ENCODE results near the gene DGUOK. TPM values are rescaled to one million over a fixed set of nuclear protein-coding genes. Genes with fewer than 3 reads are reported as not detected.
A peak's percentile ranks its signal among the peaks of the same experiment; 100 is the strongest.
"Not testable (repeated sequence)": the region's sequence is repeated elsewhere in the genome, so short reads cannot be mapped to it uniquely, and the experiment has no call there.

The DGUOK gene
- total RNA-seq (2022) (69.6 and 70.7 TPM in 2 replicates), Bru-seq, nascent RNA (percentile 93 among the genes with signal in this experiment), BruChase-seq, experiment 1, labeled RNA remaining after a 2-hour chase (percentile 82 among the genes with signal in this experiment), BruChase-seq, experiment 2, labeled RNA remaining after a 6-hour chase (percentile 85 among the genes with signal in this experiment)
- long read RNA-seq, transcript DGUOK-202 (5 exons, 880 nt) = minor isoform, 22 of 225 reads
- long read RNA-seq, transcript DGUOK-208 (6 exons, 1,029 nt) = major isoform, 48 of 225 reads
- long read RNA-seq, transcript DGUOK-203 (4 exons, 703 nt) = minor isoform, 44 of 225 reads
- long read RNA-seq, transcript DGUOK-201 (7 exons, 1,144 nt) = major isoform, 48 of 225 reads
- long read RNA-seq, partial matches to known transcripts = 3 of 225 reads
- long read RNA-seq, other reads (novel, unspliced or antisense) = 60 of 225 reads

DNA sequence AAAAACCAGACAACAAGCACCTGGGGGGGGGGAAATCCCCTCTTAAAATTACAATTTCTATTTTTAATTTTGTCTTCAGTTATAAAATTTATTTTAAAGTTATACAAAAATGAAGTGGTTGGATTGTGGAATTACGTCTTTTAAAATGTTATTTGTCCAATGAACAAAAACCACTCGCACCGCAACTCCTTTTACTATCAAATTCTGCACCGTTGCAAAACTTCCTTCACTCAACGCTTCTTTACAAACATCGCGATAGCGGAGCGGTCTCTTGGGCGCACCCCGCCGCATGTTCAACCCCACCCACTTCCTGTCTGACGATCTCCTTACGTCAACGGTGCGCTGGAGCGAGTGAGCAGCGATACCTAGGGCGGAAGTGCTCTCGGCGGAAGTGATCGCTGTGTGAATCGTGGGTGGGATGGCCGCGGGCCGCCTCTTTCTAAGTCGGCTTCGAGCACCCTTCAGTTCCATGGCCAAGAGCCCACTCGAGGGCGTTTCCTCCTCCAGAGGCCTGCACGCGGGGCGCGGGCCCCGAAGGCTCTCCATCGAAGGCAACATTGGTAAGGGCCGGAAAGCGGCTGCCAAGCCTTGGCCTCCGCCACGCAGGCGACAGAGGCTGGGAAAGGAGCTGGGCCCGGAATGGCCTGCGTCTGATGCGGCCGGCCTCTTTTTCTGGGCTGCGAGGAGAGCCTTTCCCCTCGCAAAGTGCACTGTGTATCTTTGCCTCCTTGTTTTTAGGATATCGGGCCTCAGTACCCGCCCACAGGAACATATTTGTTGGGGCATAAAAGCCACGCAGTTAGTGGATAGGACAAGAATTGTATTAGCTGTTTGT is at the start of gene DGUOK:
TSS of gene DGUOK (plus strand) at position 388 of the 835 bp plus-strand sequence. CDS start at position 419, 31 bp downstream.
- H3K4me1 ChIP-seq = no peaks in the 10 kb centered on the region; the same call in 1 of the 2 replicates
- ChIA-PET CTCF (interaction anchor here (1.2 kb wide), 2 partner anchors 103 to 194 kb away, joined by 3 to 5 read pairs; no protein-coding TSS in a partner anchor), POLR2A (interaction anchor here (0.5 to 1.0 kb wide), 5 partner anchors 84 to 289 kb away, joined by 3 to 7 read pairs (median 5); partner anchors contain the start of genes STAMBP and TPRKB)
- Mint-ChIP-seq H3K4me3 (ENCODE audit: unreplicated experiment) (peak within 1 kb of the TSS; percentile 89), H3K4me1 (ENCODE audit: low read depth, unreplicated experiment) (peaks cover 21% of the 10 kb centered on the region), H3K27me3 (ENCODE audit: insufficient read depth, unreplicated experiment) (no peaks in the 10 kb centered on the region), H3K9me3 (ENCODE audit: unreplicated experiment) (no peaks in the 10 kb centered on the region), H3K27ac (ENCODE audit: unreplicated experiment) (peak within 1 kb of the TSS; percentile 93), H3K36me3 (ENCODE audit: insufficient read depth, unreplicated experiment) (peaks cover 9% of the 10 kb centered on the region)
- no peaks in the 10 kb centered on the region for H3K9me3 ChIP-seq
- peak within 1 kb of the TSS; percentile 84 for H3K4me3 ChIP-seq (ENCODE audit: low read depth, low read length)
- H3K27me3 ChIP-seq (replicated peaks; ENCODE audit: control insufficient read depth, insufficient read depth, low read length) = no peaks in the 10 kb centered on the region
- H3K36me3 ChIP-seq (ENCODE audit: control insufficient read depth, insufficient read depth, low read length) = no peaks in the 10 kb centered on the region
- TF ChIP-seq, protein P1, sequence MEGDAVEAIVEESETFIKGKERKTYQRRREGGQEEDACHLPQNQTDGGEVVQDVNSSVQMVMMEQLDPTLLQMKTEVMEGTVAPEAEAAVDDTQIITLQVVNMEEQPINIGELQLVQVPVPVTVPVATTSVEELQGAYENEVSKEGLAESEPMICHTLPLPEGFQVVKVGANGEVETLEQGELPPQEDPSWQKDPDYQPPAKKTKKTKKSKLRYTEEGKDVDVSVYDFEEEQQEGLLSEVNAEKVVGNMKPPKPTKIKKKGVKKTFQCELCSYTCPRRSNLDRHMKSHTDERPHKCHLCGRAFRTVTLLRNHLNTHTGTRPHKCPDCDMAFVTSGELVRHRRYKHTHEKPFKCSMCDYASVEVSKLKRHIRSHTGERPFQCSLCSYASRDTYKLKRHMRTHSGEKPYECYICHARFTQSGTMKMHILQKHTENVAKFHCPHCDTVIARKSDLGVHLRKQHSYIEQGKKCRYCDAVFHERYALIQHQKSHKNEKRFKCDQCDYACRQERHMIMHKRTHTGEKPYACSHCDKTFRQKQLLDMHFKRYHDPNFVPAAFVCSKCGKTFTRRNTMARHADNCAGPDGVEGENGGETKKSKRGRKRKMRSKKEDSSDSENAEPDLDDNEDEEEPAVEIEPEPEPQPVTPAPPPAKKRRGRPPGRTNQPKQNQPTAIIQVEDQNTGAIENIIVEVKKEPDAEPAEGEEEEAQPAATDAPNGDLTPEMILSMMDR (IDR thresholded peaks at IDR 0.05; ENCODE audit: insufficient read depth in 1 of 2, low read depth in 1 of 2, low read length in 1 of 2, severe bottlenecking in 1 of 2, unreplicated experiment in 1 of 2) = no peak
- intact Hi-C loops (cut with micrococcal nuclease; ENCODE audit: unreplicated experiment) = loop anchor here (1.0 to 10.0 kb wide), 2 partner anchors 57 to 198 kb away; no protein-coding TSS in a partner anchor
- BruUV-seq (replicated peaks) = no TSS peak
- DNase-seq = peak; percentile 97 to 98

DNA sequence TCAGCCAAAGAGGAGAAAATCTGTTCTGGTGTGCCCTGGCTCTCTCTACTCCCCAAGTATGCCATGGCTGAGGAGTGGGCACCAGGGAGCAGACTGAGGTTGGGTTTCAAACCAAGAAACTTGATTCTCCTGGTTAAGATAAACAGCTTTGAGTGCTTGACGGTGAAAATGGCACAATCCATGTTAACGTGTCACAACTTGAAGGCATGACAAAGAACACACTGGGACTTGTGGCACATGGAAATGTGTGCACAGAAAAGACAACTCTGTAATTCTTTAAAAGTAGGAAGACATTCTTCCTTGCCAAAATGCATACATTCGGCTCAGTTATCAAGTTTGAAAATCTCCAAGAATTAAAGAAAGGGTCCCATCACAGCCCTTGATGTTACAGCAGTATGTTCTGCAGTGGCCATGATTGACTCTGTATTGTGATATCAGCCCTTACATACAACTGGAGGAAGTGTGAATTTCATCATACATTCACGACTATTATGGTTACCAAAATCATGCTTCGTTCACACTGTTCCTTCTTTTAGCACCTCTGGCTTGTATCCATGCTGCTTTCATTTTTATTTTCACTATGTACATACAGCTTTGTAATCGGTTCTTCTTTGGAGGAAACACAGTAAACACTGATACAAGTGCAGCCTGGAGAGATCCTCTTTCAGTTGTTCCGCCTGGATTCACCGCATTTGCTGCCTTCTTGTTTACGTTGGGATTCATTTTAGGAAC is 49.4 kb upstream of the DGUOK start:
- intact Hi-C loops (cut with micrococcal nuclease; ENCODE audit: unreplicated experiment) = no loop called here

DNA sequence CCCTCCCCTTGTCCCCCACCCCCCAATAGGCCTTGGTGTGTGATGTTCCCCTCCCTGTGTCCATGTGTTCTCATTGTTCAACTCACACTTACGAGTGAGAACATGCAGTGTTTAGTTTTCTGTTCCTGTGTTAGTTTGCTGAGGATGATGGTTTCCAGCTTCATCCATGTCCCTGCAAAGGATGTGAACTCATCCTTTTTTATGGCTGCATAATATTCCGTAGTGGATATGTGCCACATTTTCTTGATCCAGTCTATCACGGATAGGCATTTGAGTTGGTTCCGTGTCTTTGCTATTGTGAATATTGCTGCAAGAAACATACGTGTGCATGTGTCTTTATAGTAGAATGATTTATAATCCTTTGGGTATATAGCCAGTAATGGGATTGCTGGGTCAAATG is 48.7 kb upstream of the DGUOK start:
- H3K27me3 Mint-ChIP-seq (ENCODE audit: insufficient read depth, unreplicated experiment); BruUV-seq (replicated peaks); H3K4me1 Mint-ChIP-seq (ENCODE audit: low read depth, unreplicated experiment); H3K27me3 ChIP-seq (replicated peaks; ENCODE audit: control insufficient read depth, insufficient read depth, low read length); H3K4me3 Mint-ChIP-seq (ENCODE audit: unreplicated experiment); H3K27ac Mint-ChIP-seq (ENCODE audit: unreplicated experiment); H3K36me3 ChIP-seq (ENCODE audit: control insufficient read depth, insufficient read depth, low read length); H3K9me3 Mint-ChIP-seq (ENCODE audit: unreplicated experiment); H3K4me3 ChIP-seq (ENCODE audit: low read depth, low read length); CTCF ChIA-PET; DNase-seq; intact Hi-C loops (cut with micrococcal nuclease; ENCODE audit: unreplicated experiment); H3K9me3 ChIP-seq; H3K36me3 Mint-ChIP-seq (ENCODE audit: insufficient read depth, unreplicated experiment); POLR2A ChIA-PET; H3K4me1 ChIP-seq: not testable (repeated sequence)

More for the DNA sequence above, 49.4 kb upstream of the DGUOK start:
- Histone ChIP-seq H3K36me3 (ENCODE audit: control insufficient read depth, insufficient read depth, low read length) (no peaks in the 10 kb centered on the region; the same call in 1 of the 2 replicates), H3K4me1 (0 out of 2 replicates have a peak, but pooled peaks cover 4% of the 10 kb centered on the region), H3K4me3 (ENCODE audit: low read depth, low read length) (no peak overlapping the region), H3K27me3 (replicated peaks; ENCODE audit: control insufficient read depth, insufficient read depth, low read length) (no peaks in the 10 kb centered on the region), H3K9me3 (no peaks in the 10 kb centered on the region)
- ChIA-PET POLR2A (no interaction called here), CTCF (no interaction called here)
- no TSS peak for BruUV-seq (replicated peaks)
- no peaks in the 10 kb centered on the region for H3K36me3 Mint-ChIP-seq (ENCODE audit: insufficient read depth, unreplicated experiment)
- H3K27me3 Mint-ChIP-seq (ENCODE audit: insufficient read depth, unreplicated experiment) = peaks cover 3% of the 10 kb centered on the region
- H3K4me1 Mint-ChIP-seq (ENCODE audit: low read depth, unreplicated experiment) = no peaks in the 10 kb centered on the region
- H3K27ac Mint-ChIP-seq (ENCODE audit: unreplicated experiment) = no peak overlapping the region
- DNase-seq = no peak
- H3K9me3 Mint-ChIP-seq (ENCODE audit: unreplicated experiment) = no peaks in the 10 kb centered on the region
- TF ChIP-seq, protein P1 (IDR thresholded peaks at IDR 0.05; ENCODE audit: insufficient read depth in 1 of 2, low read depth in 1 of 2, low read length in 1 of 2, severe bottlenecking in 1 of 2, unreplicated experiment in 1 of 2) = no peak
- H3K4me3 Mint-ChIP-seq (ENCODE audit: unreplicated experiment) = no peak overlapping the region
